HEK293 (cell line): ENCODE results near the gene PLXNA3.

Experiments
- GLIS2 ChIP-seq: fragments of 450-650 bp; formaldehyde crosslinking; IDR thresholded peaks from 2 replicates; pipeline ENCODE4 v1.5.1; 2016; ENCODE audit warnings: missing biosample characterization, missing genetic modification characterization
- PATZ1 ChIP-seq: fragments of 450-650 bp; formaldehyde crosslinking; IDR thresholded peaks from 2 replicates; pipeline ENCODE4 v1.5.1; 2016; ENCODE audit warnings: missing biosample characterization, missing genetic modification characterization
- TCF7L2 ChIP-seq: IDR thresholded peaks from 2 replicates; pipeline ENCODE4 v1.6.1; 2011; ENCODE audit warnings: low read depth, mild to moderate bottlenecking, inconsistent platforms, low read length, moderate library complexity, borderline replicate concordance
- YY1 ChIP-seq: fragments of 450-650 bp; formaldehyde crosslinking; IDR thresholded peaks from 2 replicates; pipeline ENCODE4 v1.5.1; 2018; ENCODE audit warnings: missing biosample characterization, missing genetic modification characterization
- ZBTB8A ChIP-seq: fragments of 450-650 bp; formaldehyde crosslinking; IDR thresholded peaks from 2 replicates; pipeline ENCODE4 v1.5.1; 2016; ENCODE audit warnings: missing biosample characterization, missing genetic modification characterization
- ZFP41 ChIP-seq: fragments of 450-650 bp; formaldehyde crosslinking; IDR thresholded peaks from 2 replicates; pipeline ENCODE4 v1.5.1; 2016; ENCODE audit warnings: missing biosample characterization, missing genetic modification characterization, borderline replicate concordance
- ZNF202 ChIP-seq: fragments of 450-650 bp; formaldehyde crosslinking; IDR thresholded peaks from 2 replicates; pipeline ENCODE4 v1.5.1; 2016; ENCODE audit warnings: missing biosample characterization, missing genetic modification characterization, borderline replicate concordance
- ZNF274 ChIP-seq, 2 experiments: fragments of 200-500 bp in 1 of 2; fragments of 450-650 bp in 1 of 2; sonication (Bioruptor generic) in 1 of 2; formaldehyde crosslinking in 1 of 2; IDR thresholded peaks; 2 replicates each; pipeline versions ENCODE4 v1.5.1 to v1.6.1; 2014 to 2016; ENCODE audit warnings: borderline replicate concordance in 1 of 2, inconsistent platforms in 1 of 2, low read length in 1 of 2, missing biosample characterization in 1 of 2, missing genetic modification characterization in 1 of 2
- ZNF433 ChIP-seq: fragments of 450-650 bp; formaldehyde crosslinking; IDR thresholded peaks from 2 replicates; pipeline ENCODE4 v1.5.1; 2016; ENCODE audit warnings: missing biosample characterization, missing genetic modification characterization, low read depth
- ZNF561 ChIP-seq: fragments of 450-650 bp; IDR thresholded peaks from 2 replicates; pipeline ENCODE4 v1.5.1; 2018; ENCODE audit warnings: missing biosample characterization, missing genetic modification characterization, borderline replicate concordance
- ZNF747 ChIP-seq: fragments of 450-650 bp; formaldehyde crosslinking; IDR thresholded peaks from 2 replicates; pipeline ENCODE4 v1.5.1; 2016; ENCODE audit warnings: missing biosample characterization, missing genetic modification characterization
- TF ChIP-seq, protein P1 (sequence below): fragments of 450-650 bp; formaldehyde crosslinking; IDR thresholded peaks from 2 replicates; pipeline ENCODE4 v1.5.1; 2016; ENCODE audit warnings: missing biosample characterization, missing genetic modification characterization

DNA sequence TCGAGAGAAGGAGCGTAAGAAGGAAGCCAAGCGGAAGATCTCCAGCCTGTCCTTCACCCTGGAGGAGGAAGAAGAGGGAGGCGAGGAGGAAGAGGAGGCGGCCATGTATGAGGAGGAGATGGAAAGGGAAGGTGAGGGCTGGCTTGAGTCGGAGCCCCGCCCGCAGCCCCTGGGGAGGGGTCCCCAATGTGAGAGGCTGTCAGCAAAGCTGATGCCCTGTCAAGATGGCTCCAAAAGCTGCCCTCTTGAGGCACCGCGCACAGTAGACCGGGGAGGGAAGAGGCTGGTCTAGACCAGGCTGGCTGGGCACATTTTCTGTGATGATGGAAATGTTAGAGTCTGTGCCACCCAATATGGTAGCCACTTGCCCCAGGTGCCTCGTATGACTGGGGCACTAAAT is 11.7 kb upstream of the PLXNA3 start:
- TF ChIP-seq, protein P1, sequence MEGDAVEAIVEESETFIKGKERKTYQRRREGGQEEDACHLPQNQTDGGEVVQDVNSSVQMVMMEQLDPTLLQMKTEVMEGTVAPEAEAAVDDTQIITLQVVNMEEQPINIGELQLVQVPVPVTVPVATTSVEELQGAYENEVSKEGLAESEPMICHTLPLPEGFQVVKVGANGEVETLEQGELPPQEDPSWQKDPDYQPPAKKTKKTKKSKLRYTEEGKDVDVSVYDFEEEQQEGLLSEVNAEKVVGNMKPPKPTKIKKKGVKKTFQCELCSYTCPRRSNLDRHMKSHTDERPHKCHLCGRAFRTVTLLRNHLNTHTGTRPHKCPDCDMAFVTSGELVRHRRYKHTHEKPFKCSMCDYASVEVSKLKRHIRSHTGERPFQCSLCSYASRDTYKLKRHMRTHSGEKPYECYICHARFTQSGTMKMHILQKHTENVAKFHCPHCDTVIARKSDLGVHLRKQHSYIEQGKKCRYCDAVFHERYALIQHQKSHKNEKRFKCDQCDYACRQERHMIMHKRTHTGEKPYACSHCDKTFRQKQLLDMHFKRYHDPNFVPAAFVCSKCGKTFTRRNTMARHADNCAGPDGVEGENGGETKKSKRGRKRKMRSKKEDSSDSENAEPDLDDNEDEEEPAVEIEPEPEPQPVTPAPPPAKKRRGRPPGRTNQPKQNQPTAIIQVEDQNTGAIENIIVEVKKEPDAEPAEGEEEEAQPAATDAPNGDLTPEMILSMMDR (tag by site-specific recombination): no peak
- no peak for TF ChIP-seq ZNF274 (IDR thresholded peaks at IDR 0.05; ENCODE audit: low read length)
- no peak for TF ChIP-seq ZNF274 (tag by site-specific recombination; IDR thresholded peaks at IDR 0.05; ENCODE audit: borderline replicate concordance)
- no peak for TF ChIP-seq ZFP41 (tag by site-specific recombination)
- TF ChIP-seq ZNF561 (tag by site-specific recombination): no peak
- TF ChIP-seq TCF7L2: no peak
- no peak for TF ChIP-seq ZNF433 (tag by site-specific recombination)
- no peak for TF ChIP-seq GLIS2 (tag by site-specific recombination)
- TF ChIP-seq YY1: no peak
- TF ChIP-seq ZBTB8A (tag by site-specific recombination): no peak
- no peak for TF ChIP-seq PATZ1 (tag by site-specific recombination)
- TF ChIP-seq ZNF747 (tag by site-specific recombination): no peak
- TF ChIP-seq ZNF202 (tag by site-specific recombination): no peak
